Mesodermal cell (in vitro differentiated cells): ENCODE results near the gene SCCPDH.

Experiments used
- H3K27ac ChIP-seq: 2 replicates; pipeline ENCODE4 v1.7.0; 2013; ENCODE audit warnings: mild to moderate bottlenecking, low read depth, low read length, moderate library complexity; ENCODE audit not compliant: severe bottlenecking
- H3K36me3 ChIP-seq: 2 replicates; pipeline ENCODE4 v1.7.1; 2013; ENCODE audit warnings: mild to moderate bottlenecking, low read length, moderate library complexity; ENCODE audit not compliant: control insufficient read depth, insufficient read depth
- H3K4me1 ChIP-seq: one replicate; pipeline ENCODE4 v1.7.1; 2013; ENCODE audit warnings: mild to moderate bottlenecking, low read length; ENCODE audit not compliant: insufficient read depth, control insufficient read depth, poor library complexity, severe bottlenecking
- H3K4me3 ChIP-seq: 2 replicates; pipeline ENCODE4 v1.7.0; 2013; ENCODE audit warnings: low read length, control low read depth, mild to moderate bottlenecking; ENCODE audit not compliant: insufficient read depth, poor library complexity, severe bottlenecking; ENCODE audit errors: extremely low read depth
- H3K9me3 ChIP-seq: 2 replicates; pipeline ENCODE4 v1.7.1; 2013; ENCODE audit warnings: mild to moderate bottlenecking, low read length, moderate library complexity; ENCODE audit not compliant: control insufficient read depth
- WGBS, 2 experiments: methylation state at CpG; one replicate each; pipeline ENCODE4 v1.1.5; 2013; ENCODE audit warnings: missing lambda C conversion rate in 2 of 2; ENCODE audit not compliant: insufficient coverage in 2 of 2; 5-methylcytosine and 5-hydroxymethylcytosine counted together

The SCCPDH gene

GRCh38 chr1:246771366-246771765, 47.2 kb downstream of the SCCPDH start:
- Histone ChIP-seq H3K36me3 (peaks cover 24% of the 10 kb centered on the region), H3K9me3 (no peaks in the 10 kb centered on the region), H3K4me1 (no peaks in the 10 kb centered on the region), H3K27ac (no peak overlapping the region), H3K4me3 (no peak overlapping the region)
- 85% methylated on average over 5 of the region's 6 CpGs; no CpG with 5 or more reads in 1 of the 2 experiments for WGBS, 2 experiments

- Histone ChIP-seq H3K4me1 (no peaks in the 10 kb centered on the region), H3K27ac (no peak overlapping the region), H3K9me3 (no peaks in the 10 kb centered on the region), H3K4me3 (no peak overlapping the region), H3K36me3 (peaks cover 17% of the 10 kb centered on the region)
- whole genome bisulfite sequencing, 2 experiments, result 100% methylated on average over 1 of the region's 2 CpGs; no CpG with 5 or more reads in 1 of the 2 experiments
These were observed 48.5 kb downstream of the SCCPDH start for GRCh38 chr1:246772686-246773085.

- Histone ChIP-seq H3K4me3 (no peak overlapping the region), H3K36me3 (peaks cover 17% of the 10 kb centered on the region), H3K4me1 (no peaks in the 10 kb centered on the region), H3K9me3 (no peaks in the 10 kb centered on the region), H3K27ac (no peak overlapping the region)
- 90 to 96% methylated on average over 3 to 4 of the region's 4 CpGs for WGBS, 2 experiments
These were observed 49.0 kb downstream of the SCCPDH start for GRCh38 chr1:246773213-246773641.

- Histone ChIP-seq H3K4me1 (no peaks in the 10 kb centered on the region), H3K27ac (no peak overlapping the region), H3K4me3 (no peak overlapping the region), H3K9me3 (no peaks in the 10 kb centered on the region), H3K36me3 (peaks cover 12% of the 10 kb centered on the region)
- WGBS, 2 experiments, result 96 to 97% methylated on average over 21 to 22 of the region's 23 CpGs
These were observed 51.5 kb downstream of the SCCPDH start for GRCh38 chr1:246775531-246776385.

DNA sequence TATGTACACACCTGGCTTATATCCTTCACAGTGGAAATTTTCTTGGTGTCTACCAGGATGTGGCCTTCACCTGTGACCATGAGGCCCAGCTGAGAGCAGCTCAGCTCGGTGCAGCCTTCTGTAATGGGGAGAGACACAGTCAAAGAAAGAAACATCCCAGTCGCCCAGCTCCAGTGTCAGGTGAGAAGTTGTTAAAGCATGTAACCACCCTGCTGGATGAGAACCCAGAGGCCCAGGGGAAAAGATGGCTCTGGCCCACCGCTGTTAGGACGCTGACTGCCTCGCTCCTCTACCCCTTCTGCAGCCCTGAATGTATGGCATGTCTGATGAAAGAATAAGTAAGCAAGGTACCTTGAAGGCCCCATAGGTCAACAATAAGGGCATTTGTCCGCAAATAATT, 52.7 kb downstream of the SCCPDH start:
- Histone ChIP-seq H3K36me3 (peaks cover 12% of the 10 kb centered on the region), H3K4me3 (no peak overlapping the region)

DNA sequence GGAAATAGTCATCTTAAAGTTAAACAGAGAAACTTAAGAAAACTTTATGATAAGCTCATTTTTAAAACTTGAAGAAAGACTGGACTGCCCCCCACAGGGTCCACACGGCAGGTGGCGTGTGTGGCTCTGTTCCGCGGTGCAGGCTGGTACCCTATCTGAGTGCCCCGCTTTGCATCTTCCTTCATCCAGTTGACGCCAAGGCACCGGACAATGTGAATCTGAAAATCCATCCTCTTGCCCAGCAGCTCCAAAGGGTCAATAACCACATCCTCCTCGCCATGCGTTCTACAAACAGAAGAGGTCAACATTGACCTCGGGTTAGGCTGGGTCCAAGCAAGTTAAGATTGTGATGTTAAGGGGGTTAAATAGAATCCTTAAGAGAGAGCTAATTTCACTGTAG, 54.5 kb downstream of the SCCPDH start:
- H3K36me3 ChIP-seq, result peaks cover 12% of the 10 kb centered on the region
- no peaks in the 10 kb centered on the region for H3K9me3 ChIP-seq
- H3K4me3 ChIP-seq, result no peak overlapping the region
- WGBS, 2 experiments, result 95 to 96% methylated on average over 7 to 8 of the region's 10 CpGs
- no peaks in the 10 kb centered on the region for H3K4me1 ChIP-seq
- no peak overlapping the region for H3K27ac ChIP-seq

More for the DNA sequence above, 52.7 kb downstream of the SCCPDH start:
- Histone ChIP-seq H3K9me3 (no peaks in the 10 kb centered on the region), H3K27ac (no peak overlapping the region), H3K4me1 (no peaks in the 10 kb centered on the region)
- WGBS, 2 experiments, result 89 to 96% methylated on average over 3 to 6 of the region's 6 CpGs

- Histone ChIP-seq H3K4me1 (peaks cover 4% of the 10 kb centered on the region), H3K9me3 (no peaks in the 10 kb centered on the region), H3K36me3 (peaks cover 12% of the 10 kb centered on the region), H3K27ac (no peak overlapping the region), H3K4me3 (no peak overlapping the region)
- WGBS, 2 experiments, result 94 to 96% methylated on average over 9 to 12 of the region's 13 CpGs
These were observed 55.5 kb downstream of the SCCPDH start for GRCh38 chr1:246779561-246780175.

DNA sequence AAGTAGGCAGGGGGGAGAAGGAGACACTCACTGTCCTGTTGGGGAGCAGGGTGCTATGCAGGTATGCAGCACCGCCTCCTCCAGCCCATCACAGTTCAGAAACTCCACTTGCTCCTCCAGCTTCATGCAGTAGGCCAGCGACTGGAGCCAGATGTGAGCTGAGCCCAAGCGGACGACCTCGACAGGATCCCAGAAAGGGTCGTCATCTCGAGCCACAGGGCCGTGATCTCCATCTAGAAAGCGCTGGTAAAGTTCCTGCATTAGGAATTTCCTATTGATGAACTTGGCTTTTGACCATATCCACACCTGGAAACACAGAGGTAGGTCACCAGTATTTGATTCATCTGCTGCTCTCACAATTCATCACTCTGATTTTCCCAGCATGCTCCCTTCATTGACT, 56.1 kb downstream of the SCCPDH start:
- WGBS, 2 experiments, result 92 to 98% methylated on average over 8 to 9 of the region's 9 CpGs
- no peak overlapping the region for H3K27ac ChIP-seq
- peaks cover 12% of the 10 kb centered on the region for H3K36me3 ChIP-seq
- peaks cover 5% of the 10 kb centered on the region for H3K4me1 ChIP-seq
- H3K9me3 ChIP-seq, result no peaks in the 10 kb centered on the region
- H3K4me3 ChIP-seq, result no peak overlapping the region

DNA sequence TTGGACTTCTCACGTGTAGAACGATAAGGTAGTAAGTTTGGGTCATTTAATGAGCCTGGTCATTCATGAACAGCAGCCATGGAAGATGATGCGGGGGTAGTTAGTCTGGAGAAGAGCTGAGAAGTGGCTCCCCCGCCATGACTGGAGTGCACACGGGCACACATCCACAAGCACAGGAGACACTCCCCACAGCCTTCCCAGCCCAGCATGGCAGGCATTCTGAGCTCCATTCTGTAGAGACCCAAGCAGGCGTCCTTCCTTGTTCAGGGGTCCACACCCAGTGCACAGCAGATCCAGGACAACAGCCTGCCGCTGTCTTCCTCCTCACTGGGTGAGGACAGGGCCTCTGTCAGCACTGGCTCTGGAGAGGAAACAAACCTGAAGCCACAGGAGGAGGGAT, 57.0 kb downstream of the SCCPDH start:
- H3K9me3 ChIP-seq, result no peaks in the 10 kb centered on the region
- WGBS, 2 experiments, result 94 to 97% methylated on average over 5 to 7 of the region's 7 CpGs
- H3K27ac ChIP-seq, result no peak overlapping the region
- peaks cover 5% of the 10 kb centered on the region for H3K36me3 ChIP-seq
- peaks cover 5% of the 10 kb centered on the region for H3K4me1 ChIP-seq
- no peak overlapping the region for H3K4me3 ChIP-seq

GRCh38 chr1:246782120-246782900, 58.1 kb downstream of the SCCPDH start:
- Histone ChIP-seq H3K4me1 (peaks cover 5% of the 10 kb centered on the region), H3K4me3 (no peak overlapping the region)

More at GRCh38 chr1:246782120-246782900, 58.1 kb downstream of the SCCPDH start:
- no peaks in the 10 kb centered on the region for H3K9me3 ChIP-seq
- 88% methylated on average over 11 to 12 of the region's 16 CpGs for whole genome bisulfite sequencing, 2 experiments
- no peak overlapping the region for H3K27ac ChIP-seq
- H3K36me3 ChIP-seq, result no peaks in the 10 kb centered on the region
